ENCODE data around the gene NARF. TPM values are rescaled to one million over a fixed set of nuclear protein-coding genes. Genes with fewer than 3 reads are reported as not detected.

Gene NARF
- total and polyA plus RNA-seq, 2 of the 8 experiments (the other 6 are each of a cell fraction or from before 2014, with no cell fraction given) = 97.4 to 131 TPM

- Histone ChIP-seq H3K9me3 (ENCODE audit: insufficient read depth in 2 of 2, low read depth in 1 of 2, low read length in 1 of 2) (no peaks in the 10 kb centered on the region), H2AFZ (ENCODE audit: low read length) (no peak overlapping the region), H3K79me1 (ENCODE audit: low read depth, low read length) (no peaks in the 10 kb centered on the region), H4K20me1 (replicated peaks in 1 of 2; ENCODE audit: control insufficient read depth in 1 of 2, insufficient read depth in 2 of 2, low read length in 2 of 2) (peaks cover 1 to 2% of the 10 kb centered on the region in 2 experiments), H2BK12ac (ENCODE audit: low read depth, low read length) (no peak overlapping the region), H3K56ac (replicated peaks; ENCODE audit: insufficient read length, low read depth, low read length) (no peak overlapping the region), H3K23ac (ENCODE audit: insufficient read length) (no peak overlapping the region), H2BK15ac (ENCODE audit: low read length) (no peak overlapping the region), H3K27me3 (replicated peaks in 1 of 4; ENCODE audit: control insufficient read depth in 3 of 4, extremely low read depth in 1 of 4, insufficient read depth in 3 of 4, low read length in 3 of 4) (no peaks in the 10 kb centered on the region), H3K4me2 (ENCODE audit: insufficient read depth in 1 of 2, low read depth in 2 of 2, low read length in 2 of 2) (no peak overlapping the region), H2BK20ac (ENCODE audit: low read length) (no peak overlapping the region), H2BK5ac (ENCODE audit: low read depth, low read length) (no peak overlapping the region), H3K4me1 (replicated peaks in 1 of 4; ENCODE audit: control insufficient read depth in 3 of 4, insufficient read depth in 4 of 4, low read length in 3 of 4) (no peaks in the 10 kb centered on the region), H4K8ac (ENCODE audit: extremely low read depth, insufficient read depth, low read length) (no peak overlapping the region), H3K18ac (ENCODE audit: extremely low read depth, low read length) (no peak overlapping the region), H3K4ac (replicated peaks; ENCODE audit: insufficient read length, low read depth, low read length) (no peak overlapping the region), H2BK120ac (replicated peaks; ENCODE audit: low read depth, low read length) (no peak overlapping the region), H4K5ac (ENCODE audit: insufficient read length, low read depth, low read length) (no peak overlapping the region), H3K79me2 (ENCODE audit: control insufficient read depth in 1 of 2, insufficient read depth in 2 of 2, low read length in 2 of 2) (no peaks in the 10 kb centered on the region), H3K23me2 (ENCODE audit: low read depth, low read length) (no peaks in the 10 kb centered on the region), H3K9ac (replicated peaks in 1 of 4; ENCODE audit: extremely low read depth in 1 of 4, low read depth in 3 of 4, low read length in 3 of 4) (no peak overlapping the region), H3K27ac (ENCODE audit: low read depth, low read length) (no peak overlapping the region), H3K36me3 (ENCODE audit: control insufficient read depth in 2 of 4, insufficient read depth in 4 of 4, low read length in 3 of 4) (peaks cover 0 to 6% (median 0%) of the 10 kb centered on the region in 4 experiments; a peak in 2 of 8 replicates), H3K14ac (ENCODE audit: insufficient read length) (no peak overlapping the region), H2AK5ac (ENCODE audit: low read depth, low read length) (no peak overlapping the region), H4K91ac (replicated peaks; ENCODE audit: insufficient read length, low read length) (no peak overlapping the region), H3K4me3 (ENCODE audit: extremely low read depth in 1 of 4, insufficient read depth in 2 of 4, low read depth in 3 of 4, low read length in 4 of 4) (no peak overlapping the region)
- DNase-seq (ENCODE audit: low read depth in 1 of 2, low spot score in 2 of 2) (no peak), FAIRE-seq (no peak)
- 90% methylated on average over 21 of the region's 21 CpGs; no CpG with 5 or more reads in 1 of the 2 experiments for WGBS, 2 experiments (ENCODE audit: extremely low coverage in 1 of 2, insufficient coverage in 1 of 2, insufficient read length in 1 of 2, insufficient replicate concordance in 2 of 2, low coverage in 1 of 2, low lambda C conversion rate in 2 of 2, missing lambda C conversion rate in 1 of 2)
- no peak for TF ChIP-seq GTF2F1 (IDR thresholded peaks at IDR 0.05; ENCODE audit: borderline replicate concordance, low read depth, low read length)
- no peak for TF ChIP-seq TAF7 (optimal IDR thresholded peaks at IDR 0.05; ENCODE audit: borderline replicate concordance, low read depth, low read length)
- no peak for TF ChIP-seq SP1 (IDR thresholded peaks at IDR 0.05; ENCODE audit: low read depth, low read length)
- CTCF ChIA-PET (ENCODE audit: partially characterized antibody) = interaction anchor here (1.4 to 2.2 kb wide), 3 partner anchors 16 to 145 kb away, joined by 3 to 9 read pairs (median 5); no protein-coding TSS in a partner anchor
- POLR2A ChIA-PET (ENCODE audit: partially characterized antibody) = interaction anchor here (1.2 to 1.3 kb wide), 2 partner anchors 10 to 32 kb away, joined by 3 read pairs; no protein-coding TSS in a partner anchor
Measured at GRCh38 chr17:82408938-82409318, 49.6 kb upstream of the NARF start.
